Measurements from ENCODE around the gene PAQR9.

Gene PAQR9

GRCh38 chr3:142926368-142926944 lies 37.0 kb downstream of the PAQR9 start:
- DNase-seq (no peak), ATAC-seq (ENCODE audit: insufficient read depth, low read depth) (no peak)
- Histone ChIP-seq H3K9me3 (ENCODE audit: insufficient read depth, low read length, severe bottlenecking) (no peaks in the 10 kb centered on the region), H3K4me3 (ENCODE audit: low read depth in 1 of 2, low read length in 2 of 2) (no peak overlapping the region), H3K9ac (ENCODE audit: low read depth, low read length) (no peak overlapping the region), H3K27ac (ENCODE audit: low read length) (no peak overlapping the region), H3K4me2 (ENCODE audit: insufficient read depth, low read length) (no peak overlapping the region), H2AFZ (ENCODE audit: low read depth, low read length) (no peak overlapping the region), H3K36me3 (ENCODE audit: insufficient read depth, low read length) (no peaks in the 10 kb centered on the region), H3K79me2 (ENCODE audit: insufficient read depth, low read length) (no peaks in the 10 kb centered on the region), H4K20me1 (ENCODE audit: insufficient read depth, low read length) (no peaks in the 10 kb centered on the region), H3K27me3 (ENCODE audit: insufficient read depth, low read length, poor library complexity) (peaks cover 6% of the 10 kb centered on the region), H3K4me1 (ENCODE audit: insufficient read depth, low read length) (no peaks in the 10 kb centered on the region)
- no peak for TF ChIP-seq CTCF (IDR thresholded peaks at IDR 0.05; ENCODE audit: borderline replicate concordance, extremely low read depth, low read length, poor library complexity, severe bottlenecking)
- TF ChIP-seq EZH2 (IDR thresholded peaks at IDR 0.05; ENCODE audit: borderline replicate concordance, low read depth, low read length, severe bottlenecking), result no peak

GRCh38 chr3:142925140-142925539 lies 38.3 kb downstream of the PAQR9 start:
- Histone ChIP-seq H2AFZ (ENCODE audit: low read depth, low read length) (no peak overlapping the region), H3K79me2 (ENCODE audit: insufficient read depth, low read length) (no peaks in the 10 kb centered on the region), H3K4me2 (ENCODE audit: insufficient read depth, low read length) (no peak overlapping the region), H3K4me3 (ENCODE audit: low read depth in 1 of 2, low read length in 2 of 2) (no peak overlapping the region), H3K9me3 (ENCODE audit: insufficient read depth, low read length, severe bottlenecking) (no peaks in the 10 kb centered on the region), H3K9ac (ENCODE audit: low read depth, low read length) (no peak overlapping the region), H3K27ac (ENCODE audit: low read length) (no peak overlapping the region), H4K20me1 (ENCODE audit: insufficient read depth, low read length) (no peaks in the 10 kb centered on the region), H3K36me3 (ENCODE audit: insufficient read depth, low read length) (no peaks in the 10 kb centered on the region), H3K4me1 (ENCODE audit: insufficient read depth, low read length) (no peaks in the 10 kb centered on the region), H3K27me3 (ENCODE audit: insufficient read depth, low read length, poor library complexity) (peaks cover 6% of the 10 kb centered on the region)
- DNase-seq (no peak), ATAC-seq (ENCODE audit: insufficient read depth, low read depth) (no peak)
- TF ChIP-seq EZH2 (IDR thresholded peaks at IDR 0.05; ENCODE audit: borderline replicate concordance, low read depth, low read length, severe bottlenecking), result no peak
- no peak for TF ChIP-seq CTCF (IDR thresholded peaks at IDR 0.05; ENCODE audit: borderline replicate concordance, extremely low read depth, low read length, poor library complexity, severe bottlenecking)

GRCh38 chr3:142923694-142924093 lies 39.8 kb downstream of the PAQR9 start:
- no peaks in the 10 kb centered on the region for H3K36me3 ChIP-seq (ENCODE audit: insufficient read depth, low read length)
- H3K27me3 ChIP-seq (ENCODE audit: insufficient read depth, low read length, poor library complexity), result peaks cover 6% of the 10 kb centered on the region
- no peaks in the 10 kb centered on the region for H3K79me2 ChIP-seq (ENCODE audit: insufficient read depth, low read length)
- no peak overlapping the region for H3K9ac ChIP-seq (ENCODE audit: low read depth, low read length)
- H4K20me1 ChIP-seq (ENCODE audit: insufficient read depth, low read length), result no peaks in the 10 kb centered on the region
- H3K27ac ChIP-seq (ENCODE audit: low read length), result no peak overlapping the region
- no peaks in the 10 kb centered on the region for H3K9me3 ChIP-seq (ENCODE audit: insufficient read depth, low read length, severe bottlenecking)
- H3K4me1 ChIP-seq (ENCODE audit: insufficient read depth, low read length), result no peaks in the 10 kb centered on the region
- no peak overlapping the region for H2AFZ ChIP-seq (ENCODE audit: low read depth, low read length)
- ATAC-seq (ENCODE audit: insufficient read depth, low read depth) (no peak), DNase-seq (no peak)
- TF ChIP-seq CTCF (IDR thresholded peaks at IDR 0.05; ENCODE audit: borderline replicate concordance, extremely low read depth, low read length, poor library complexity, severe bottlenecking), result no peak
- no peak for TF ChIP-seq EZH2 (IDR thresholded peaks at IDR 0.05; ENCODE audit: borderline replicate concordance, low read depth, low read length, severe bottlenecking)
- no peak overlapping the region for H3K4me3 ChIP-seq (ENCODE audit: low read depth in 1 of 2, low read length in 2 of 2)
- H3K4me2 ChIP-seq (ENCODE audit: insufficient read depth, low read length), result no peak overlapping the region

- H4K20me1 ChIP-seq (ENCODE audit: insufficient read depth, low read length), result no peaks in the 10 kb centered on the region
- H3K4me1 ChIP-seq (ENCODE audit: insufficient read depth, low read length), result no peaks in the 10 kb centered on the region
- no peaks in the 10 kb centered on the region for H3K79me2 ChIP-seq (ENCODE audit: insufficient read depth, low read length)
- H3K9ac ChIP-seq (ENCODE audit: low read depth, low read length), result no peak overlapping the region
- H3K27ac ChIP-seq (ENCODE audit: low read length), result no peak overlapping the region
- H3K27me3 ChIP-seq (ENCODE audit: insufficient read depth, low read length, poor library complexity), result no peaks in the 10 kb centered on the region
- no peak overlapping the region for H2AFZ ChIP-seq (ENCODE audit: low read depth, low read length)
- no peak overlapping the region for H3K4me3 ChIP-seq (ENCODE audit: low read depth in 1 of 2, low read length in 2 of 2)
- no peak for ATAC-seq (ENCODE audit: insufficient read depth, low read depth)
- no peak for DNase-seq
- no peak overlapping the region for H3K4me2 ChIP-seq (ENCODE audit: insufficient read depth, low read length)
- TF ChIP-seq EZH2 (IDR thresholded peaks at IDR 0.05; ENCODE audit: borderline replicate concordance, low read depth, low read length, severe bottlenecking) (no peak), CTCF (IDR thresholded peaks at IDR 0.05; ENCODE audit: borderline replicate concordance, extremely low read depth, low read length, poor library complexity, severe bottlenecking) (no peak)
- no peaks in the 10 kb centered on the region for H3K9me3 ChIP-seq (ENCODE audit: insufficient read depth, low read length, severe bottlenecking)
- H3K36me3 ChIP-seq (ENCODE audit: insufficient read depth, low read length), result no peaks in the 10 kb centered on the region
These were observed 46.9 kb downstream of the PAQR9 start for GRCh38 chr3:142916605-142917004.

Data from DND-41 (cell line).